Adrenal gland (tissue), 5 donors: ENCODE data around the gene CPT1C.

ENCODE experiments used
- CTCF ChIP-seq, 6 experiments: fragments of 450-650 bp in 4 of 6; fragments of 200-600 bp in 2 of 6; sonication (generic) in 1 of 6; IDR thresholded peaks; 1 replicate in 5 of 6; 2 replicates in 1 of 6; pipeline versions ENCODE4 v1.5.1 to v1.8.0; 2016 to 2021; ENCODE audit warnings: antibody characterized with exemption in 6 of 6, mild to moderate bottlenecking in 2 of 6, moderate library complexity in 1 of 6
- POLR2A ChIP-seq, 2 donors: fragments of 450-650 bp; IDR thresholded peaks; one replicate each; pipeline ENCODE4 v1.6.1; 2017; ENCODE audit warnings: antibody characterized with exemption in 2 of 2, mild to moderate bottlenecking in 2 of 2, moderate library complexity in 1 of 2
- donor health status: DM: no; HTN: no; CAD: no.

DNA sequence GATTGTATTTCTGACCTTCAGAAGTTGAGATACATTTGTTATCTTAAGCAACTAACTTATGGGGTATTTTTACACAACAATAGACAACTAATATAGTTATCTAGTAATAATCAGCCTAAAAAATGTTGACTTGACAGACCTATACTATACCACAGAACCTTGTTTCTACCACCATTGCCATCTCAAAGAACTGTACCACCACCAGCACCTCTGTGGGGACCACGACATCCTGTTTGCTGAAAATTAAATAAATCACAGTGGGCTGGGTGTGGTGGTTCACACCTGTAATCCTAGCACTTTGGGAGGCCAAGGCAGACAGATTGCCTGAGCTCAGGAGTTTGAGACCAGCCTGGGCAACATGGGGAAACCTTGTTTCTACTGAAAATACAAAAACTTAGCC, 48.2 kb downstream of the CPT1C start:
- TF ChIP-seq POLR2A (IDR thresholded peaks at IDR 0.05) (no peak), CTCF (IDR thresholded peaks at IDR 0.05) (no peak)
